GM18867 (cell line): Measurements from ENCODE around the gene MYF6.
"Not testable (repeated sequence)": the region's sequence is repeated elsewhere in the genome, so short reads cannot be mapped to it uniquely, and the experiment has no call there.

Experiments used
- ATAC-seq: cut with Tn5 transposase; IDR thresholded peaks from one replicate; pipeline ENCODE4 v1.9.1; 2021; ENCODE audit warnings: mild to moderate bottlenecking, moderate library complexity; ENCODE audit not compliant: unreplicated experiment

MYF6 gene

GRCh38 chr12:80707126-80707829 lies at the start of gene MYF6:
MYF6 (plus strand) TSS chr12:80707634; CDS start chr12:80707720, 86 bp downstream.
- no peak for ATAC-seq

GRCh38 chr12:80659512-80660063 lies 47.8 kb upstream of the MYF6 start:
- no peak for ATAC-seq

GRCh38 chr12:80662586-80662985 lies 44.8 kb upstream of the MYF6 start:
- no peak for ATAC-seq

- no peak for ATAC-seq
Observed at GRCh38 chr12:80670214-80670613, 37.2 kb upstream of the MYF6 start.

- ATAC-seq, result not testable (repeated sequence)
Observed at GRCh38 chr12:80676042-80676636, 31.3 kb upstream of the MYF6 start.

GRCh38 chr12:80676856-80677255 lies 30.6 kb upstream of the MYF6 start:
- ATAC-seq, result no peak

GRCh38 chr12:80677994-80678393 lies 29.4 kb upstream of the MYF6 start:
- ATAC-seq, result no peak

GRCh38 chr12:80679346-80680131 lies 27.9 kb upstream of the MYF6 start:
- ATAC-seq, result no peak

- peak; percentile 100 for ATAC-seq
Observed at GRCh38 chr12:80681287-80681686, 26.1 kb upstream of the MYF6 start.

GRCh38 chr12:80681786-80682185 lies 25.6 kb upstream of the MYF6 start:
- ATAC-seq, result no peak

GRCh38 chr12:80684077-80684495 lies 23.3 kb upstream of the MYF6 start:
- no peak for ATAC-seq

GRCh38 chr12:80690090-80690489 lies 17.3 kb upstream of the MYF6 start:
- no peak for ATAC-seq

GRCh38 chr12:80690513-80690912 lies 16.9 kb upstream of the MYF6 start:
- no peak for ATAC-seq

- peak; percentile 85 for ATAC-seq
Observed at GRCh38 chr12:80692114-80692513, 15.3 kb upstream of the MYF6 start.

GRCh38 chr12:80697270-80697887 lies 10.1 kb upstream of the MYF6 start:
- ATAC-seq, result no peak

- ATAC-seq, result no peak
Observed at GRCh38 chr12:80698256-80698655, 9.2 kb upstream of the MYF6 start.

GRCh38 chr12:80698847-80699542 lies 8.4 kb upstream of the MYF6 start:
- ATAC-seq, result no peak

GRCh38 chr12:80700327-80700726 lies 7.1 kb upstream of the MYF6 start:
- ATAC-seq, result no peak

- no peak for ATAC-seq
Observed at GRCh38 chr12:80701388-80701787, 6.0 kb upstream of the MYF6 start.
